HepG2 (cell line): Measurements from ENCODE around the gene PTPRU. TPM values are rescaled to one million over a fixed set of nuclear protein-coding genes. Genes with fewer than 3 reads are reported as not detected.

Experiments
- FOXM1 ChIP-seq: sonication (generic); formaldehyde crosslinking; IDR thresholded peaks from 2 replicates; pipeline ENCODE4 v1.5.0; 2020; ENCODE audit warnings: missing genetic modification reagents
- MYC ChIP-seq: sonication (generic); formaldehyde crosslinking; IDR thresholded peaks from 2 replicates; pipeline ENCODE4 v1.9.0; 2021; ENCODE audit warnings: missing genetic modification reagents, borderline replicate concordance
- NCOA1 ChIP-seq: sonication (generic); formaldehyde crosslinking; IDR thresholded peaks from 2 replicates; pipeline ENCODE4 v1.9.0; 2021; ENCODE audit warnings: missing genetic modification reagents
- NFE2 ChIP-seq: sonication (generic); formaldehyde crosslinking; IDR thresholded peaks from 2 replicates; pipeline ENCODE4 v1.4.0; 2020; ENCODE audit warnings: missing genetic modification reagents
- PHF21A ChIP-seq: sonication (generic); formaldehyde crosslinking; IDR thresholded peaks from 2 replicates; pipeline ENCODE4 v1.5.0; 2020; ENCODE audit warnings: mild to moderate bottlenecking, missing genetic modification reagents
- PITX1 ChIP-seq: sonication (generic); formaldehyde crosslinking; IDR thresholded peaks from 2 replicates; pipeline ENCODE4 v1.5.1; 2020; ENCODE audit warnings: mild to moderate bottlenecking, missing genetic modification reagents
- RBFOX2 ChIP-seq: fragments of 200-400 bp; formaldehyde crosslinking; IDR thresholded peaks from 2 replicates; pipeline ENCODE4 v1.6.1; 2017; ENCODE audit warnings: low read depth, mild to moderate bottlenecking, low read length
- RBM22 ChIP-seq: fragments of 200-400 bp; formaldehyde crosslinking; optimal IDR thresholded peaks from 2 replicates; pipeline ENCODE3; 2017; ENCODE audit warnings: mild to moderate bottlenecking, low read length, moderate library complexity
- RXRB ChIP-seq: IDR thresholded peaks from 2 replicates; pipeline ENCODE4 v1.6.1; 2016; ENCODE audit warnings: borderline replicate concordance, missing genetic modification reagents, missing compliant biosample characterization
- ZBTB3 ChIP-seq: sonication (generic); formaldehyde crosslinking; IDR thresholded peaks from 2 replicates; pipeline ENCODE4 v1.4.0; 2020; ENCODE audit warnings: low read depth, mild to moderate bottlenecking, moderate library complexity, missing genetic modification reagents, borderline replicate concordance
- ZFAT ChIP-seq: sonication (generic); formaldehyde crosslinking; conservative IDR thresholded peaks from 2 replicates; pipeline ENCODE4 v1.8.1; 2023; ENCODE audit warnings: missing genetic modification reagents, inconsistent platforms
- ZMYM2 ChIP-seq: sonication (generic); formaldehyde crosslinking; IDR thresholded peaks from 2 replicates; pipeline ENCODE4 v1.8.0; 2022; ENCODE audit warnings: mild to moderate bottlenecking, missing genetic modification reagents
- ZNF44 ChIP-seq: sonication (generic); formaldehyde crosslinking; IDR thresholded peaks from 2 replicates; pipeline ENCODE4 v1.5.1; 2020; ENCODE audit warnings: mild to moderate bottlenecking, missing genetic modification reagents
- ZNF607 ChIP-seq: sonication (generic); formaldehyde crosslinking; IDR thresholded peaks from 2 replicates; pipeline ENCODE4 v1.5.1; 2020; ENCODE audit warnings: missing genetic modification reagents, mild to moderate bottlenecking, borderline replicate concordance
- ZNF619 ChIP-seq: sonication (generic); formaldehyde crosslinking; IDR thresholded peaks from 2 replicates; pipeline ENCODE4 v1.4.0; 2020; ENCODE audit warnings: mild to moderate bottlenecking, missing genetic modification reagents
- ZNF777 ChIP-seq: sonication (generic); formaldehyde crosslinking; IDR thresholded peaks from 2 replicates; pipeline ENCODE4 v1.4.0; 2020; ENCODE audit warnings: missing genetic modification reagents
- ZNF816 ChIP-seq: sonication (generic); formaldehyde crosslinking; IDR thresholded peaks from 2 replicates; pipeline ENCODE4 v1.8.0; 2022; ENCODE audit warnings: missing genetic modification reagents, mild to moderate bottlenecking, borderline replicate concordance
- polyA plus RNA-seq, 8 experiments: library from polyadenylated mRNA; depleted of rRNA in 3 of 8; stranded (reverse) in 7 of 8; unstranded in 1 of 8; fragments of >200 nt; fragmentation: Illumina TruSeq in 4 of 8; extraction: Trizol in 4 of 8; gene quantifications; 2 replicates each; pipeline versions ENCODE4 v1.2.1 to v1.2.3, GENCODE V29; 2011 to 2016; ENCODE audit warnings: low read depth in 4 of 8, missing spikeins in 1 of 8, mixed read lengths in 1 of 8; ENCODE audit not compliant: insufficient read depth in 1 of 8
- total RNA-seq, 5 experiments: library from RNA; depleted of rRNA; stranded (reverse); fragments of >200 nt; fragmentation: Illumina TruSeq; extraction: Trizol; gene quantifications; 2 replicates each; pipeline ENCODE4 v1.2.3, GENCODE V29; 2016; ENCODE audit warnings: low read depth in 1 of 5
- TF ChIP-seq, protein P1 (sequence below): fragments of 450-650 bp; IDR thresholded peaks from 2 replicates; pipeline ENCODE4 v1.6.1; 2017
- TF ChIP-seq, protein P2 (sequence below): sonication (generic); formaldehyde crosslinking; IDR thresholded peaks from 2 replicates; pipeline ENCODE4 v1.9.0; 2022; ENCODE audit warnings: missing genetic modification reagents, mild to moderate bottlenecking, borderline replicate concordance

The PTPRU gene
- total and polyA plus RNA-seq, 2 of the 13 experiments (the other 11 are each of a cell fraction or from before 2014, with no cell fraction given): 21.6 to 22.3 TPM

DNA sequence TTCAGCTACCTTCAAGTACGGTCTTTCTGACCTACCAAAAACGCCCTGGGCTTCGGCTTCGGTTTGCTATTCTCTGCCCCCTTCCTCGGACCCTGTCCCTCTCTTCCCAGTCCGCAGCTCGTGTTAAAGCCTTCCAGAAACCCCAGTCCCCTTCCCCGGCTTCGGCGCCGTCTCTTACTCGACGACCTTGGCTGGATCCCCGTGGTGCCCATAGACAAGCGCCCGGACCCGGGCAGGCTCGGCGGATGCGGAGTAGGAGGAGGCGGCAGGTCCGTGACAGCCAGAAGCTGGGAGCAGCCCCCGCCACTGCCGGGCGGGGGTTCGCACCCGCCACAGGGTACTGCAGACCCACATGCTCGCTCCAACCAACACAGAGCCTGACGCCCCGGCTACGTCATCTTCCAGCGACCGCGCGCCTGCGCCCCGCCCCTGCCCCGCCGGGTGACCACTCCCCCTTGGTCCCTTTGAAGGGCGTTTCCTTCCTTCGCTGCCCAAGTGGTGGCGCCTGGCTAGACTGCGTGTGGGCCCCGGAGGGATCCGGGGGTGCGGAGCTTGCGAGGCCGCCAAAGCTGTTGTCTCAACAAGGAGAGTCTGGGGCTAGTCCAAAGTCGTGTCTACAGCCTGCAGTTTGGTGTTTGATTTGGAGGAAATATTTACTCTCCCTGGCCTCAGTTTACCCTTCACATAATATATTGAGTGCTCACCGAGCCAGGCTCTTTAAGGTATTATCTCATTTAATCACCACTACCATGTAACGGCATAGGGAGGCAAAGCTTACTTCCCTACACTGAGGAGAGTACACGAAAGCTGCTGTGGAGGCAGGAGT, 5.6 kb upstream of the PTPRU start, which contains the start of gene MECR (continued):
- TF ChIP-seq, protein P1, sequence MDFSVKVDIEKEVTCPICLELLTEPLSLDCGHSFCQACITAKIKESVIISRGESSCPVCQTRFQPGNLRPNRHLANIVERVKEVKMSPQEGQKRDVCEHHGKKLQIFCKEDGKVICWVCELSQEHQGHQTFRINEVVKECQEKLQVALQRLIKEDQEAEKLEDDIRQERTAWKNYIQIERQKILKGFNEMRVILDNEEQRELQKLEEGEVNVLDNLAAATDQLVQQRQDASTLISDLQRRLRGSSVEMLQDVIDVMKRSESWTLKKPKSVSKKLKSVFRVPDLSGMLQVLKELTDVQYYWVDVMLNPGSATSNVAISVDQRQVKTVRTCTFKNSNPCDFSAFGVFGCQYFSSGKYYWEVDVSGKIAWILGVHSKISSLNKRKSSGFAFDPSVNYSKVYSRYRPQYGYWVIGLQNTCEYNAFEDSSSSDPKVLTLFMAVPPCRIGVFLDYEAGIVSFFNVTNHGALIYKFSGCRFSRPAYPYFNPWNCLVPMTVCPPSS: no peak
- TF ChIP-seq RBFOX2: peak; percentile 89
- TF ChIP-seq FOXM1 (CRISPR knock-in tag): no peak
- TF ChIP-seq, protein P2, sequence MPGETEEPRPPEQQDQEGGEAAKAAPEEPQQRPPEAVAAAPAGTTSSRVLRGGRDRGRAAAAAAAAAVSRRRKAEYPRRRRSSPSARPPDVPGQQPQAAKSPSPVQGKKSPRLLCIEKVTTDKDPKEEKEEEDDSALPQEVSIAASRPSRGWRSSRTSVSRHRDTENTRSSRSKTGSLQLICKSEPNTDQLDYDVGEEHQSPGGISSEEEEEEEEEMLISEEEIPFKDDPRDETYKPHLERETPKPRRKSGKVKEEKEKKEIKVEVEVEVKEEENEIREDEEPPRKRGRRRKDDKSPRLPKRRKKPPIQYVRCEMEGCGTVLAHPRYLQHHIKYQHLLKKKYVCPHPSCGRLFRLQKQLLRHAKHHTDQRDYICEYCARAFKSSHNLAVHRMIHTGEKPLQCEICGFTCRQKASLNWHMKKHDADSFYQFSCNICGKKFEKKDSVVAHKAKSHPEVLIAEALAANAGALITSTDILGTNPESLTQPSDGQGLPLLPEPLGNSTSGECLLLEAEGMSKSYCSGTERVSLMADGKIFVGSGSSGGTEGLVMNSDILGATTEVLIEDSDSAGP (CRISPR knock-in tag): peak; percentile 63; the same call in 1 of the 2 replicates
- TF ChIP-seq ZFAT: no peak
- peak; percentile 33; the same call in 1 of the 2 replicates for TF ChIP-seq RXRB
- no peak for TF ChIP-seq ZBTB3 (CRISPR knock-in tag)
- peak; percentile 94 for TF ChIP-seq MYC (CRISPR knock-in tag)
- TF ChIP-seq ZNF44 (CRISPR knock-in tag): peak; percentile 59; the same call in 1 of the 2 replicates
- no peak for TF ChIP-seq ZNF619
- no peak for TF ChIP-seq PHF21A (CRISPR knock-in tag)
- peak; percentile 58; the same call in 1 of the 2 replicates for TF ChIP-seq PITX1 (CRISPR knock-in tag)
- TF ChIP-seq RBM22: no peak
- TF ChIP-seq ZNF816 (CRISPR knock-in tag): no peak
- peak; percentile 95 for TF ChIP-seq ZNF777 (CRISPR knock-in tag)
- TF ChIP-seq NFE2: no peak
- TF ChIP-seq ZNF607 (CRISPR knock-in tag): peak; percentile 83
- no peak for TF ChIP-seq ZMYM2
- no peak for TF ChIP-seq NCOA1 (CRISPR knock-in tag)
